Mammary epithelial cell (primary cell): ENCODE measurements around the gene OR2D3.

Experiments
- EZH2 ChIP-seq: IDR thresholded peaks from 2 replicates; pipeline ENCODE4 v1.6.1; 2012; ENCODE audit warnings: low read length, inconsistent platforms, borderline replicate concordance
- TF ChIP-seq, protein P1 (sequence below), 2 donors: IDR thresholded peaks in 1 of 2; conservative IDR thresholded peaks in 1 of 2; 2 replicates each; pipeline ENCODE4 v1.5.1; 2011 to 2012; ENCODE audit warnings: inconsistent platforms in 2 of 2, low read length in 2 of 2, mild to moderate bottlenecking in 2 of 2, control low read depth in 1 of 2, low read depth in 1 of 2; ENCODE audit not compliant: insufficient read depth in 1 of 2; ENCODE audit errors: extremely low read depth in 1 of 2

DNA sequence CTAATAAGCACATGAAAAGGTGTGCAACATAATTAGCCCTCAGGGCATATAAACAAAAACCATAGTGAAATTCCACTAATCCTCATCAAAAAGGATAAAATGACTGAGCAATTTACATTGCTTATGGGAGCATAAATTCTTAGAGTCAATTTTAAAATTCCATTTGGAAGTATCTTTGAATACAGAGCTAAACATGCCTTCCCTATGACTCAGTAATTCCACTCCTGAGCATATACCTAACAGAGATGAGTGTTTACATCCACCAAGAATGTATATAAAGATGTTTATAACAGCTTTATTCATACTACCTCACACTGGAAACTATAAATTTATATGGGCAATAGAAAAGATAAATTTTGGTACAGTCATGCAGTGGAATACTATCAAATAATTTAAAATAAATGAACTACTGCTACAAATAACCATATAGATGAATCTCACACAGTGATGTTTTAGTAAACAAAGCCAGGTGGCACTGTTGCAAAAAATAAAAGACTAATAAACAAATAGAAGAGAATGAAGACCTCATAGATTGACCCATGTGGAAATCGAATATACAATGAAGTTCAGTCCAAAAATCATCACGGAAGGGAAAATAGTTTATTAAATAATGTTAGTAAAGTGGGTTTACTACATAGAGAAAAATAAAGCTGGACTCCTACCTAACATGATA, 20.3 kb upstream of the OR2D3 start:
- TF ChIP-seq, protein P1, sequence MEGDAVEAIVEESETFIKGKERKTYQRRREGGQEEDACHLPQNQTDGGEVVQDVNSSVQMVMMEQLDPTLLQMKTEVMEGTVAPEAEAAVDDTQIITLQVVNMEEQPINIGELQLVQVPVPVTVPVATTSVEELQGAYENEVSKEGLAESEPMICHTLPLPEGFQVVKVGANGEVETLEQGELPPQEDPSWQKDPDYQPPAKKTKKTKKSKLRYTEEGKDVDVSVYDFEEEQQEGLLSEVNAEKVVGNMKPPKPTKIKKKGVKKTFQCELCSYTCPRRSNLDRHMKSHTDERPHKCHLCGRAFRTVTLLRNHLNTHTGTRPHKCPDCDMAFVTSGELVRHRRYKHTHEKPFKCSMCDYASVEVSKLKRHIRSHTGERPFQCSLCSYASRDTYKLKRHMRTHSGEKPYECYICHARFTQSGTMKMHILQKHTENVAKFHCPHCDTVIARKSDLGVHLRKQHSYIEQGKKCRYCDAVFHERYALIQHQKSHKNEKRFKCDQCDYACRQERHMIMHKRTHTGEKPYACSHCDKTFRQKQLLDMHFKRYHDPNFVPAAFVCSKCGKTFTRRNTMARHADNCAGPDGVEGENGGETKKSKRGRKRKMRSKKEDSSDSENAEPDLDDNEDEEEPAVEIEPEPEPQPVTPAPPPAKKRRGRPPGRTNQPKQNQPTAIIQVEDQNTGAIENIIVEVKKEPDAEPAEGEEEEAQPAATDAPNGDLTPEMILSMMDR (conservative IDR thresholded peaks at IDR 0.05 in 1 of 2, IDR thresholded peaks at IDR 0.05 in 1 of 2; ENCODE audit: extremely low read depth in 1 of 2, insufficient read depth in 1 of 2, low read depth in 1 of 2, low read length in 2 of 2), result peak; percentile 12 to 16
- no peak for TF ChIP-seq EZH2
